ENCODE measurements around the gene ATOH8. TPM values are rescaled to one million over a fixed set of nuclear protein-coding genes. Genes with fewer than 3 reads are reported as not detected.

Gene ATOH8
- total and polyA plus RNA-seq, 4 experiments from 2014 or later, result not detected

DNA sequence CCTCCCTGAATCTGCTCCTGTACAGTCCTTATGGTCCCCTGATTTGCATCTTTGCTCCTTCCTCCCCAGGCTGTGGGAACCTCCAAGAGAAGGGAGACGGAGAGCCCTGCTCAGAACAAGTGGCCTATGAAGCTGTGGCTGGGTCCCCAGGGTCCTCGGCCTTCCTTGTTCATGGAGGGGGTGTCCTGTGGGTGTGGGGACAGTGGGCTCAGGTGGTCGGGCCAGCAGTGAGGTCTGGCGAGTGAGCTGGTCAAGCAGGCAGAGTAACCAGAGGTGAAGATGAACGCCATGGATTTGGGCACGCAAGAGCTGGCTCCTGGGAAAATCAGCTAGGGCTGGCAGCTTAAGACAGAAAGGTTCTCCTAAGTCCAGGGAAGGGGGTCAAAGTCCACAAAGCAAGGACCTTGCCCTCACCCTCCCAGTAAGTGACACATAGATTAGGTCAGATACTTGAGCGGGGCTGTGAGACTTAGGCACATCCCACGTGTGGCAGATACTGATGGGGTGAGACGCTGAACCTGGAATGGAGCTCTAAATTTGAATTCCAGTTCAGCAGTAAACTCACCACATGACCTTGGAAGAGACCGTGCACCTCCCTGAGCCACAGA, 34.8 kb upstream of the ATOH8 start:
- no peaks in the 10 kb centered on the region for H3K9me3 ChIP-seq (ENCODE audit: control insufficient read depth in 1 of 2, low read length in 2 of 2)
- Mint-ChIP-seq H3K27me3 (peaks cover 1 to 3% of the 10 kb centered on the region in 2 donors), H3K4me3 (no peak overlapping the region), H3K27ac (no peak overlapping the region), H3K36me3 (no peaks in the 10 kb centered on the region), H3K4me1 (peaks cover 0 to 3% (median 3%) of the 10 kb centered on the region in 4 donors), H3K9me3 (peaks cover 0 to 6% (median 0%) of the 10 kb centered on the region in 8 donors)
- H3K27me3 ChIP-seq (ENCODE audit: insufficient read depth, low read length), result peaks cover 3% of the 10 kb centered on the region
- H3K36me3 ChIP-seq (ENCODE audit: insufficient read depth, low read length), result no peaks in the 10 kb centered on the region
- no peak overlapping the region for H3K4me3 ChIP-seq (ENCODE audit: low read length in 2 of 2)
- no peak for DNase-seq
- POLR2A ChIA-PET (ENCODE audit: partially characterized antibody), result no interaction called here
- CTCF ChIA-PET (ENCODE audit: partially characterized antibody), result interaction anchor here (0.7 to 3.6 kb wide), 7 partner anchors 10 to 502 kb away, joined by 3 to 18 read pairs (median 6); no protein-coding TSS in a partner anchor
- no peak overlapping the region for H3K27ac ChIP-seq (ENCODE audit: low read depth, low read length)
- intact Hi-C loops (cut with micrococcal nuclease), result no loop called here
- H3K4me1 ChIP-seq (ENCODE audit: insufficient read depth, low read length), result peaks cover 5% of the 10 kb centered on the region

DNA sequence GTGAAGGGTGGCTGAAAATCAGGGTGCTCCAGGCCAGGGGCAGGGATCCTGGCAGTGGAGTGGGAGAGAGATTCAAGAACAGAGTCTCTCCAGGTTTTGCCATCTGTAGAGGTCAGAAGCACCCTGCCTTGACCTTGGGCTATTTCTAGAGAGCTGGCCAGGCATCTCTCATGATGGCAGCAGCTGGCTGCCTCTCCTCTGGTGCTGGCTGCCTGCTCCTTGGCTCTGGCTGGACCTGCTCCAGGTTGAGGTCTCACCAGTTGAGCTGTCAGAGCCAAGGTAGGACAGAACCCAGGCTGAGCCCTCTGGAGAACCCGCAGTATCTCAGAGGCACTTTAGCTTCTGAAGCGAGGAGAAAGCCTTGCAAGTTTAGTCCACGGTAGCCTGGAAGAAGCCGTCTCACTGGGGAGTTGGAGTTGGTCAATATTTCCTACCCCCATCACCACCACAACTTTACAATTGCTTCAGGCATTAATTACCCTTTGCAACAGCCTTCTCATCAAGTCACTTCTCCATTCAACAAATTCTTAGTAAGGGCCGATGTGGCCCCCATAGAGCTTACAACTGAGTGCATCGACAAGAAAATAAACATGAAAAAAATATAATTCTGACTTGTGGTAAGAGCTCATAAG, 34.1 kb upstream of the ATOH8 start:
- Mint-ChIP-seq H3K27ac (no peak overlapping the region), H3K9me3 (peaks cover 0 to 6% (median 0%) of the 10 kb centered on the region in 8 donors), H3K4me3 (no peak overlapping the region), H3K36me3 (no peaks in the 10 kb centered on the region), H3K4me1 (no peaks in the 10 kb centered on the region), H3K27me3 (peaks cover 1 to 3% of the 10 kb centered on the region in 2 donors)
- Histone ChIP-seq H3K27ac (ENCODE audit: low read depth, low read length) (no peak overlapping the region), H3K9me3 (ENCODE audit: control insufficient read depth in 1 of 2, low read length in 2 of 2) (no peaks in the 10 kb centered on the region), H3K4me3 (ENCODE audit: low read length in 2 of 2) (no peak overlapping the region), H3K36me3 (ENCODE audit: insufficient read depth, low read length) (no peaks in the 10 kb centered on the region), H3K27me3 (ENCODE audit: insufficient read depth, low read length) (peaks cover 3% of the 10 kb centered on the region), H3K4me1 (ENCODE audit: insufficient read depth, low read length) (peaks cover 2% of the 10 kb centered on the region)
- DNase-seq, result no peak
- intact Hi-C loops (cut with micrococcal nuclease), result no loop called here
- ChIA-PET CTCF (ENCODE audit: partially characterized antibody) (interaction anchor here (1.0 to 3.6 kb wide), 7 partner anchors 9 to 501 kb away, joined by 3 to 18 read pairs (median 3); no protein-coding TSS in a partner anchor), POLR2A (ENCODE audit: partially characterized antibody) (no interaction called here)

DNA sequence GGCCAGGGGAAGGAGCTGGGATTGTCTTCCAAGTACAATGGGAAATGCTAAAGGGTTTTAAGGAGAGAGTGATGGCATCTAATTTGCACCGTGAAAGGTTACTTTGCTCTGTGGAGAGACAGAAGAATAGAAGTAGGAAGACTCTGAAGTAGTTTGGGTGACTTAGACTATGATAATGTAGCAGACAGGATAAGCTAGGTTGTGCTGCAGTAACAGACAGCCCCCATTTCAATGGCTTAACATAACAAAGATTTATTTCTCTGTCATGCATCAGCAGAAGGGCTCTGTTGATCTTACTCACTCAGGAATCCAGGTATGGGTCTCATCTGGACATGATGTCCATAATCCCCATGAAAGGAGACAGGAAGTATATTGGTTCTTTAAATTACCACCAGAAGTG, 33.3 kb upstream of the ATOH8 start:
- intact Hi-C loops (cut with micrococcal nuclease), result no loop called here
- no peaks in the 10 kb centered on the region for H3K36me3 ChIP-seq (ENCODE audit: insufficient read depth, low read length)
- Mint-ChIP-seq H3K9me3 (peaks cover 0 to 6% (median 0%) of the 10 kb centered on the region in 8 donors), H3K27ac (peak overlapping the region in 1 of 7 donors; percentile 5), H3K36me3 (no peaks in the 10 kb centered on the region), H3K4me3 (no peak overlapping the region), H3K4me1 (no peaks in the 10 kb centered on the region), H3K27me3 (peaks cover 1 to 8% of the 10 kb centered on the region in 2 donors)
- no peak overlapping the region for H3K4me3 ChIP-seq (ENCODE audit: low read length in 2 of 2)
- no peaks in the 10 kb centered on the region for H3K4me1 ChIP-seq (ENCODE audit: insufficient read depth, low read length)
- no peak for DNase-seq
- no peaks in the 10 kb centered on the region for H3K9me3 ChIP-seq (ENCODE audit: control insufficient read depth in 1 of 2, low read length in 2 of 2)
- H3K27me3 ChIP-seq (ENCODE audit: insufficient read depth, low read length), result peaks cover 3% of the 10 kb centered on the region
- POLR2A ChIA-PET (ENCODE audit: partially characterized antibody), result no interaction called here
- no peak overlapping the region for H3K27ac ChIP-seq (ENCODE audit: low read depth, low read length)
- CTCF ChIA-PET (ENCODE audit: partially characterized antibody), result interaction anchor here (1.0 to 3.6 kb wide), 4 partner anchors 8 to 359 kb away, joined by 3 to 18 read pairs (median 10); no protein-coding TSS in a partner anchor

DNA sequence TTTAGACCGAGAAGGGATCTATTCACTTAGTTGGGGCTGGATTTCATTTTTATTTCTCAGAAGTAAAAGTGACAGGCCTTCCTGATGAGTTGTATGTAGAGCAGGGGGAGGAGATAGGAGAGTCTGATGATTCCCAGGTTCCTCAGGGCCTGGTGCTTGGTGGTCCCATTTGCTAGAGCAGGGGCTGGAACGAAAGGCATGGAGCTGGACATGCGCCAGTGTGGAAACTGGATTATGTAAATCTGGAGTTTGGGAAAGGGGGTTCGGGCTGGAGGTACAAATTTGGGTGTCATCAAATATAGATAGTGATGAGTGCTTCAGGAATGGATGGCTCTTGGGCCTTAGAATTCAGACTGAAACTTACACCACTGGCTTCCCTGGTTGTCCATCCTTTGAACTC, 32.1 kb upstream of the ATOH8 start:
- ChIA-PET POLR2A (ENCODE audit: partially characterized antibody) (no interaction called here), CTCF (ENCODE audit: partially characterized antibody) (interaction anchor here (3.6 kb wide), 1 partner anchor 14 kb away, joined by 18 read pairs; no protein-coding TSS in a partner anchor)
- intact Hi-C loops (cut with micrococcal nuclease), result no loop called here
- no peaks in the 10 kb centered on the region for H3K4me1 Mint-ChIP-seq
- Histone ChIP-seq H3K9me3 (ENCODE audit: control insufficient read depth in 1 of 2, low read length in 2 of 2) (no peaks in the 10 kb centered on the region), H3K36me3 (ENCODE audit: insufficient read depth, low read length) (no peaks in the 10 kb centered on the region), H3K27ac (ENCODE audit: low read depth, low read length) (no peak overlapping the region), H3K4me3 (ENCODE audit: low read length in 2 of 2) (no peak overlapping the region), H3K4me1 (ENCODE audit: insufficient read depth, low read length) (no peaks in the 10 kb centered on the region), H3K27me3 (ENCODE audit: insufficient read depth, low read length) (no peaks in the 10 kb centered on the region)
- no peak overlapping the region for H3K27ac Mint-ChIP-seq
- no peaks in the 10 kb centered on the region for H3K36me3 Mint-ChIP-seq
- H3K4me3 Mint-ChIP-seq, result no peak overlapping the region
- peaks cover 0 to 10% of the 10 kb centered on the region in 2 donors for H3K27me3 Mint-ChIP-seq
- no peak for DNase-seq
- H3K9me3 Mint-ChIP-seq, result peaks cover 0 to 6% (median 0%) of the 10 kb centered on the region in 8 donors

DNA sequence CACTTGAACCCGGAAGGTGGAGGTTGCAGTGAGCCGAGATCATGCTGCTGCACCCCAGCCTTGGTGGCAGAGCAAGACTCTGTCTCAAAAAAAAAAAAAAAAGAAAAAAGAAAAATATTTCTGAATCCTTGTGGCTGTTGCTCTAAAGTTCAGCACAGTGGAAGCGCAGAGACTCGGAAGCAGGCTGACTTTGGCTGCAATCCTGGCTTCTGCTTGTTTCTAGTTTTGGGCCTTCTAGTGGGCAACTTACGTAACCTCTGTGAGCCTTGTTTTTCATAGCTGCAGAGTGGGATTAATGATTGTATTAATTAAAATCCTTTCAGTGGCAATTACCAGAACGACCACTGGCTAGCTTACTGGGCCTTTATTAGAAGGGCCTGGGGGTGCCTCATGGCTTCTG, 31.3 kb upstream of the ATOH8 start:
- Histone ChIP-seq H3K27me3 (ENCODE audit: insufficient read depth, low read length) (no peaks in the 10 kb centered on the region), H3K4me1 (ENCODE audit: insufficient read depth, low read length) (no peaks in the 10 kb centered on the region), H3K9me3 (ENCODE audit: control insufficient read depth in 1 of 2, low read length in 2 of 2) (no peaks in the 10 kb centered on the region), H3K4me3 (ENCODE audit: low read length in 2 of 2) (no peak overlapping the region), H3K36me3 (ENCODE audit: insufficient read depth, low read length) (no peaks in the 10 kb centered on the region), H3K27ac (ENCODE audit: low read depth, low read length) (no peak overlapping the region)
- Mint-ChIP-seq H3K36me3 (no peaks in the 10 kb centered on the region), H3K27ac (no peak overlapping the region), H3K4me1 (no peaks in the 10 kb centered on the region), H3K4me3 (no peak overlapping the region), H3K9me3 (peaks cover 0 to 6% (median 0%) of the 10 kb centered on the region in 8 donors), H3K27me3 (peaks cover 0 to 10% of the 10 kb centered on the region in 2 donors)
- no peak for DNase-seq
- intact Hi-C loops (cut with micrococcal nuclease), result no loop called here
- ChIA-PET CTCF (ENCODE audit: partially characterized antibody) (interaction anchor here (3.4 to 3.9 kb wide), 2 partner anchors 16 to 92 kb away, joined by 13 to 22 read pairs; no protein-coding TSS in a partner anchor), POLR2A (ENCODE audit: partially characterized antibody) (no interaction called here)

DNA sequence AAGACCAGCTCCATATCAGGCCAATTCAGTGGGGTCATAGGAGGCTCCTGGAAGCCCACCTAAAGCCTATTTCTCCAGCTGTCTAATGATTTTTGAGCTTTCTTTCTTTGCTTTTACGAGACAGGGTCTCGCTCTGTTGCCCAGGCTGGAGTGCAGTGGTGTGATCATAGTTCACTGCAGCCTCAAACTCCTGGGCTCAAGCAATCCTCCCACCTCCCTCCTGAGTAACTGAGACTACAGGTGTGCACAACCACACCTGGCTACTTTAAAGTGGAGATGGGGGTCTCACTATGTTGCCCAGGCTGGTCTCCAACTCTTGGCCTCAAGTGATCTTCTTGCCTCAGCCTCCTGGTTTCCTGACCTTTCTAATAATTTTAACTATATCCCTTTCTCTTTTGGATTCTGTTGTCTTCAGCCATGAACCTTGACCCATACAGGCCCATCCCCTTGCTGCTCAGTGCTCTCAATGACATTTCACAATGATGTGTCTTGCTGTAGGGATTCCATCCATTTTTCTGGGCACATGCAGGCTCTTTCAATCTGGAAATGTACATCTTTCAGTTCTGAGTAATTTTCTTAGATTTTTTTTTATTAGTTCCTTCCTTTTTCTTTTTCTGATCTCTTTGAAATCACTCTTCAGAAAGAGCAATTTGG, 30.0 kb upstream of the ATOH8 start:
- Mint-ChIP-seq H3K4me1 (peaks cover 0 to 2% (median 0%) of the 10 kb centered on the region in 4 donors), H3K27ac (no peak overlapping the region), H3K9me3 (peaks cover 0 to 6% (median 0%) of the 10 kb centered on the region in 8 donors), H3K36me3 (no peaks in the 10 kb centered on the region), H3K27me3 (peaks cover 0 to 9% of the 10 kb centered on the region in 2 donors), H3K4me3 (no peak overlapping the region)
- no peak for DNase-seq
- intact Hi-C loops (cut with micrococcal nuclease), result no loop called here
- no peaks in the 10 kb centered on the region for H3K9me3 ChIP-seq (ENCODE audit: control insufficient read depth in 1 of 2, low read length in 2 of 2)
- POLR2A ChIA-PET (ENCODE audit: partially characterized antibody), result no interaction called here
- peaks cover 1% of the 10 kb centered on the region for H3K4me1 ChIP-seq (ENCODE audit: insufficient read depth, low read length)
- H3K4me3 ChIP-seq (ENCODE audit: low read length in 2 of 2), result no peak overlapping the region
- H3K36me3 ChIP-seq (ENCODE audit: insufficient read depth, low read length), result no peaks in the 10 kb centered on the region
- H3K27ac ChIP-seq (ENCODE audit: low read depth, low read length), result no peak overlapping the region
- CTCF ChIA-PET (ENCODE audit: partially characterized antibody), result interaction anchor here (1.5 to 3.9 kb wide), 4 partner anchors 18 to 104 kb away, joined by 3 to 22 read pairs (median 11); no protein-coding TSS in a partner anchor
- H3K27me3 ChIP-seq (ENCODE audit: insufficient read depth, low read length), result peaks cover 4% of the 10 kb centered on the region

DNA sequence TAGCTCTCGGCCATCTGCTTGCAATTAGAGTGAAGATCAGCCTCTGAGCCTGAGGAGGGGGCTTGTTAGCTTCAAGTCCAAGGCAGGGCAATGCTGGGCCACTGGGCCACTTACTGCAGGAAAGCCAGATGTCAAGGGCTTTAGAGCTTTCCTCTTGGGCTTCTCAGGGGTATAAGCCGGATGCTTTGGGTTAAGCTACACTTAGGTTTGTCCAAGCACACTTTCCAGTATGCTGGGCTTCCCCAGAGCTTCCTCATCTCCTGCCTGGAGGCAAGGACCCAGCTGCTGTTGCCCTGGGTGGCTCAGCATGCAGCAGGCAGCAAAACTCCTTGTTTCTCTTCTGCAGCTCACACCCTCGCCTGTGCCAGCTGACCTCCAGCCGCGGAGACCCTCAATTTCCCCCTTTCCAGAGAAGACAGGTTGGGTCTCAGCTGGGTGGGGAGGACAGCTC, 29.0 kb upstream of the ATOH8 start:
- Histone ChIP-seq H3K27ac (ENCODE audit: low read depth, low read length) (no peak overlapping the region), H3K4me3 (ENCODE audit: low read length in 2 of 2) (no peak overlapping the region), H3K36me3 (ENCODE audit: insufficient read depth, low read length) (no peaks in the 10 kb centered on the region), H3K27me3 (ENCODE audit: insufficient read depth, low read length) (peaks cover 10% of the 10 kb centered on the region), H3K4me1 (ENCODE audit: insufficient read depth, low read length) (peaks cover 5% of the 10 kb centered on the region), H3K9me3 (ENCODE audit: control insufficient read depth in 1 of 2, low read length in 2 of 2) (no peaks in the 10 kb centered on the region)
- Mint-ChIP-seq H3K27ac (peak overlapping the region in 1 of 7 donors; percentile 46), H3K4me1 (peaks cover 0 to 5% (median 2%) of the 10 kb centered on the region in 4 donors), H3K27me3 (peaks cover 5 to 9% of the 10 kb centered on the region in 2 donors), H3K36me3 (no peaks in the 10 kb centered on the region), H3K9me3 (peaks cover 0 to 6% (median 0%) of the 10 kb centered on the region in 8 donors), H3K4me3 (no peak overlapping the region)
- CTCF ChIA-PET (ENCODE audit: partially characterized antibody), result interaction anchor here (0.5 to 3.9 kb wide), 8 partner anchors 9 to 716 kb away, joined by 3 to 22 read pairs (median 5); no protein-coding TSS in a partner anchor
- DNase-seq, result no peak
- POLR2A ChIA-PET (ENCODE audit: partially characterized antibody), result no interaction called here
- intact Hi-C loops (cut with micrococcal nuclease), result no loop called here
